ENCODE measurements around the gene SPATA9. TPM values are rescaled to one million over a fixed set of nuclear protein-coding genes. Genes with fewer than 3 reads are reported as not detected.
"Not testable (repeated sequence)": the region's sequence is repeated elsewhere in the genome, so short reads cannot be mapped to it uniquely, and the experiment has no call there.

The SPATA9 gene
- total and polyA plus RNA-seq, 10 donors = 0.23 to 2.8 (median 1.1) TPM; not detected in 1

GRCh38 chr5:95707055-95707454, 24.3 kb upstream of the SPATA9 start:
- intact Hi-C loops (cut with DNase I; ENCODE audit: low total_unique reads) = no loop called here

GRCh38 chr5:95706196-95706595, 23.4 kb upstream of the SPATA9 start:
- 76 to 99% (median 86%) methylated on average over 4 to 5 of the region's 5 CpGs for WGBS, 5 donors
- DNase-seq; H3K27me3 ChIP-seq (replicated peaks in 1 of 7); H3K27ac ChIP-seq; H3K4me1 ChIP-seq; H3K4me3 ChIP-seq; H3K9me3 ChIP-seq; H3K36me3 ChIP-seq; intact Hi-C loops (cut with DNase I; ENCODE audit: low total_unique reads): not testable (repeated sequence)

More at GRCh38 chr5:95707055-95707454, 24.3 kb upstream of the SPATA9 start:
- TF ChIP-seq POLR2AphosphoS5 (IDR thresholded peaks at IDR 0.05) (no peak), POLR2A (IDR thresholded peaks at IDR 0.05) (no peak), CTCF (IDR thresholded peaks at IDR 0.05 in 8 of 11, conservative IDR thresholded peaks at IDR 0.05 in 3 of 11) (no peak)
- Histone ChIP-seq H3K27me3 (replicated peaks in 1 of 7) (no peaks in the 10 kb centered on the region), H3K4me3 (no peak overlapping the region), H3K9me3 (no peaks in the 10 kb centered on the region), H3K4me1 (no peaks in the 10 kb centered on the region), H3K36me3 (no peaks in the 10 kb centered on the region), H3K27ac (no peak overlapping the region)
- 82 to 92% (median 88%) methylated on average over 9 of the region's 9 CpGs for WGBS, 5 donors
- no peak for DNase-seq

- no peak for DNase-seq
- TF ChIP-seq POLR2AphosphoS5 (IDR thresholded peaks at IDR 0.05) (no peak), CTCF (IDR thresholded peaks at IDR 0.05 in 8 of 11, conservative IDR thresholded peaks at IDR 0.05 in 3 of 11) (no peak), POLR2A (IDR thresholded peaks at IDR 0.05) (no peak)
- 70 to 85% (median 78%) methylated on average over 1 of the region's 1 CpG for WGBS, 5 donors
- H3K36me3 ChIP-seq = no peaks in the 10 kb centered on the region
- H3K9me3 ChIP-seq = no peaks in the 10 kb centered on the region
- H3K27ac ChIP-seq = no peak overlapping the region
- no peak overlapping the region for H3K4me3 ChIP-seq
- intact Hi-C loops (cut with DNase I; ENCODE audit: low total_unique reads) = no loop called here
- H3K27me3 ChIP-seq (replicated peaks in 1 of 7) = no peaks in the 10 kb centered on the region
- H3K4me1 ChIP-seq = no peaks in the 10 kb centered on the region
These were observed 21.4 kb upstream of the SPATA9 start for GRCh38 chr5:95704150-95704549.

- H3K27me3 ChIP-seq (replicated peaks in 1 of 7) = no peaks in the 10 kb centered on the region
- H3K4me3 ChIP-seq = no peak overlapping the region
- no peaks in the 10 kb centered on the region for H3K9me3 ChIP-seq
- no peaks in the 10 kb centered on the region for H3K4me1 ChIP-seq
- TF ChIP-seq POLR2AphosphoS5 (IDR thresholded peaks at IDR 0.05) (no peak), POLR2A (IDR thresholded peaks at IDR 0.05) (no peak), CTCF (IDR thresholded peaks at IDR 0.05 in 8 of 11, conservative IDR thresholded peaks at IDR 0.05 in 3 of 11) (no peak)
- H3K36me3 ChIP-seq = no peaks in the 10 kb centered on the region
- no peak for DNase-seq
- intact Hi-C loops (cut with DNase I; ENCODE audit: low total_unique reads) = no loop called here
- no peak overlapping the region for H3K27ac ChIP-seq
These were observed 18.3 kb upstream of the SPATA9 start for GRCh38 chr5:95701074-95701473.

GRCh38 chr5:95699337-95699736, 16.5 kb upstream of the SPATA9 start:
- no peaks in the 10 kb centered on the region for H3K9me3 ChIP-seq
- H3K4me3 ChIP-seq = no peak overlapping the region
- WGBS, 5 donors = 90 to 98% (median 96%) methylated on average over 1 of the region's 1 CpG
- no peaks in the 10 kb centered on the region for H3K36me3 ChIP-seq
- no peak for TF ChIP-seq CTCF (IDR thresholded peaks at IDR 0.05 in 8 of 11, conservative IDR thresholded peaks at IDR 0.05 in 3 of 11)
- no peak for TF ChIP-seq POLR2A (IDR thresholded peaks at IDR 0.05)
- TF ChIP-seq POLR2AphosphoS5 (IDR thresholded peaks at IDR 0.05) = no peak
- intact Hi-C loops (cut with DNase I; ENCODE audit: low total_unique reads) = no loop called here
- H3K4me1 ChIP-seq = no peaks in the 10 kb centered on the region
- no peaks in the 10 kb centered on the region for H3K27me3 ChIP-seq (replicated peaks in 1 of 7)
- H3K27ac ChIP-seq = no peak overlapping the region
- no peak for DNase-seq

Data from spleen (tissue), 11 donors.